Measurements from ENCODE around the gene OBP2B.
"Not testable (repeated sequence)": the region's sequence is repeated elsewhere in the genome, so short reads cannot be mapped to it uniquely, and the experiment has no call there.

DNA sequence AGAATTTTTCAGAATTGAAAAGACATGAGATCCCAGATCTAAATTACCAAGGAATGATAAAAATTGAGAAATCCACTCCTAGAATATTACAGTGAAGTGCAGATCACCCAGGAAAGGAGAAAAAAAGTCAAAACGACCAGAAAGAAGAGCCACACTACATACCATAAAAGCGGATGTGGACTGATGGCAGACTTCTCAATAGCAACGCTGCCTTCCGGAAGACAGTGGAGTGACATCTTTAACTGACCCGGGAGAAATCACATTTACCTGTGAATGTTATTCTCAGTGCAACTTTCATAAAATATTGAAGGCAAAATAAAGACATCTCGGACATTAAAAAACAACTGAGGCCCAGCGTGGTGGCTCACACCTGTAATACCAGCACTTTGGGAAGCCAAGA, 21.5 kb upstream of the OBP2B start:
- not testable (repeated sequence) for TF ChIP-seq EZH2phosphoT487 (IDR thresholded peaks at IDR 0.05; ENCODE audit: insufficient read depth, low read depth); EZH2 (IDR thresholded peaks at IDR 0.05; ENCODE audit: insufficient read depth, poor library complexity, severe bottlenecking)

Measured in GM23248 (cell line).